NCI-H2081 (cell line): ENCODE measurements around the gene KLHL11.

Experiments
- DNase-seq, 2 experiments: peaks; one replicate each; lab custom pipeline; 2025; lab: John Stamatoyannopoulos, UW

KLHL11 gene

DNA sequence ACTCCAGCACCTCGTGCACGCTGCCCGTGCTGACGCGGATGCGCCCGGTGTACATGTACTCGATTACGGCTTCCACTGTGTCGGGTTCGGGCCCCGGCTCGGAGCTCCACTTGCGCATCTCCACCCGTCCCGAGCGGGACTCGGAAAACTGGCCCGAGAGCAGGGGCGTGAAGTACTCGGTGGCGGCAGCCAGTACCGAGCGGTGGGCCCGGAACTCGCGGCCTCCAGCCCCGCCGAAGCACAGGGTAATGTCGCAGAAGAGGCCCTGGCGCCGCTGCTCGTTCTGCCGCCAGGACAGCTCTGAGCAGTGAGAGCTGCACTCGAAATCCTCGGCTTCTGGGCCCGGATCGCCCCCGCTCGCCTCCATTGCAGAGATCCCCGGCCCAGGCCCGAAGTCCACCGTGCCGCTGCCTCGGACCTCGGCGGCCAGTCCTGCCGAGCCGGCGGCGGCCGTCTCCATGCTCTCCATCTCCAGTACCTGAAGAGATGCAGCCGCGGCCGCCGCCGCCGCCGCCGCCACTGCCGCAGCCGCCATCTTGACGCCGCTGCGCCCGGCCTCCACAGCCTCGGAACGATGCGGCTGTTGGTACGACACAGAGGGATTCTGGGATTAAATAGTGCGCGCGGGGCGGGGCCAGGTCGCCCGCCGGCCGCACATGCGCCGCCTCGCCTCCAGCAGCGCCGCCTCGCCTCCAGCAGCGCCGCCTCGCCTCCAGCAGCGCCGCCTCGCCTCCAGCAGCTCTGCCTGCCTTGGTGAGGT, at the start of gene KLHL11:
KLHL11 (minus strand) TSS at position 588 of the 760 bp plus-strand sequence; CDS start at position 535, 53 bp downstream.
- DNase-seq = peak; percentile 91 to 94

DNA sequence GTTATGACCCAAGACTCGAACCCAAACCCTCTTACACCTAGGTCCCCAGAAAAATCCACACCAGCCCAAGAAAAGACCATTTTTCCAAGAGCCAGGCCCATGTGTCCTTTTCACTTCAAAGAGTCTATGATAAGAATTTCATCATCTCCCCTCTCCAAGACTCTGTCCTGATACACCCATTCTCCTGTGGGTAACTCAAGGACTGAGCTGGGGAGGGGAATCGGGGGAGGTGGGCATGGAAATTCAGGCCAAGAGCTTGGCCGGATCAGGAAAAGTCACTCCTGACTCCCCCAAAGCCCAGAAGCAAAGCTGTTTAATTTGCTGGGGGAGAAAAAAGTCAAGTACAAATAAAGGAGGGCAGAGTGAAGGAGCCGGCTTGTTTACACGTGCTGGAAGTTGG, 49.8 kb upstream of the KLHL11 start:
- no peak for DNase-seq

DNA sequence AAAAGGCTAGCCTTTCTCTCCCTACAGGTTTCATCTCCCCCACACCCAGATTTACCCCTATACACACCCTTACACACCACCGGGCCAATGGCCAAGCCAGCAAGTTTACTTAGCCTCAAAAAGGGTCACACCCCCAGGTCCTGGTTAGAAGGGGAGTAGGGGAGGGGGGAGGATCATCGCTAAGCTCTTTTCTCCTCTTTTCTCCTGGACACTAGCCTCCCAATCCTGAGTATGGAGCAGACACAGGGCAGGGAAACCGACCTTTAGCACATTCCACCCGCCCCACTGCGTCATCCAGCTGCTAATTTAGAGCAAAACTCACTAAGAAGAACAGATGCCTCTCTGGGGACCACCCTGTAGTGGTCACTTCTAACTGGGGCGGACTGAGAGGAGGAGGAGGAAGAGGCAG, 49.1 kb upstream of the KLHL11 start:
- DNase-seq = no peak

- DNase-seq = no peak
Observed at GRCh38 chr17:41913798-41914197, 48.6 kb upstream of the KLHL11 start.

GRCh38 chr17:41912925-41913324, 47.7 kb upstream of the KLHL11 start:
- no peak for DNase-seq

DNA sequence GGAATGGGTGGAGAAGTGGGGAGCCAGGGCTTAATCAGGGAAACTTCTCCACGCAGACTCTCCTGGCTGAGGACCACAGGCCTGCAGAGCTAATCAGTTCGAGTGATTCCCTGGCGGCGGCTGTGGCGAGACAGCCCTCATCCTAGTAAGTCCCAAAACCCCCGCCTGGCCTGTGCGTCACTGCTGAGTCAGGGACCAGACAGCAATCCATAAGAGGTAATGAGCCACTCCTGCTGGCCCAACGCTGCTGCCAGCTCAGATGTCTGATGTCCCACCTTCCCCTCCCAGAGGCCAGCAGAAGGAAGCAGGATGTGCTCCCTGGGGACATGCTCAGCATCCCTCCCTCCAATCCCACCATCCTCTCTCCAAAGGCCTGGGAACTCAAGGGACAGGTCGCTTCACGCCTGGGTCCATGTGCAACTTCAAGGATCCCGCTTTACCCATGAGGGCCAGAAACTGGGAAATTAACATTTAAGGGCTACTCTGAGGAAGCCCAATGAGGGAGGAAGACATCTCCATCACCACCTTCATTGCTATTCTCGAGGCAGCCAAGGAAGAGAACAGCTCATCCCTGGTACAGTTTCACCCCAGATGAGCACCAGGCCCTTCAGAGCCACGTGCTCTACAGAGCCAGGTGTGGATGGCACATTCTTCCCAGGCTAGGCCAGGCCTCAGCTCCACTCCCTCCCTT, 45.6 kb upstream of the KLHL11 start:
- DNase-seq = no peak

DNA sequence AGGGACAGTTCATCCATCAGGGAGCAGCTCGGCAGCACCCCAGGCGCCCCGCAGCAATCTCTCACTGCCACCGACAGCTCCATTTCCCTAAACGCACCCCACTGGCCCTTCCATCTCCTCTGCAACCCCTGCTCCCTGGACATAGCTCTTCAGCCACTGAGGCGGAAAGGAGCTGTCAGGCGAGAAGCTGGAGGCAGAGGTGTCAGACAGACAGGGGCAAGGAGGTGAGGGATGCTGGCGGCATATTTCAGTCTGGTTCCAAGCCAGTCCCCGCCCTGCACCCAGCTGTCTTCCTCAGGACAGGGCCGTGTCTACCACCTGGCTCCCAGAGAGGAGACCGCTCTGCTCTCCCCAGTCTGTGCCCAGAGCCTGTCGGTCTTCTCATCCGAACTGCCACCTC, 43.9 kb upstream of the KLHL11 start:
- no peak for DNase-seq

DNA sequence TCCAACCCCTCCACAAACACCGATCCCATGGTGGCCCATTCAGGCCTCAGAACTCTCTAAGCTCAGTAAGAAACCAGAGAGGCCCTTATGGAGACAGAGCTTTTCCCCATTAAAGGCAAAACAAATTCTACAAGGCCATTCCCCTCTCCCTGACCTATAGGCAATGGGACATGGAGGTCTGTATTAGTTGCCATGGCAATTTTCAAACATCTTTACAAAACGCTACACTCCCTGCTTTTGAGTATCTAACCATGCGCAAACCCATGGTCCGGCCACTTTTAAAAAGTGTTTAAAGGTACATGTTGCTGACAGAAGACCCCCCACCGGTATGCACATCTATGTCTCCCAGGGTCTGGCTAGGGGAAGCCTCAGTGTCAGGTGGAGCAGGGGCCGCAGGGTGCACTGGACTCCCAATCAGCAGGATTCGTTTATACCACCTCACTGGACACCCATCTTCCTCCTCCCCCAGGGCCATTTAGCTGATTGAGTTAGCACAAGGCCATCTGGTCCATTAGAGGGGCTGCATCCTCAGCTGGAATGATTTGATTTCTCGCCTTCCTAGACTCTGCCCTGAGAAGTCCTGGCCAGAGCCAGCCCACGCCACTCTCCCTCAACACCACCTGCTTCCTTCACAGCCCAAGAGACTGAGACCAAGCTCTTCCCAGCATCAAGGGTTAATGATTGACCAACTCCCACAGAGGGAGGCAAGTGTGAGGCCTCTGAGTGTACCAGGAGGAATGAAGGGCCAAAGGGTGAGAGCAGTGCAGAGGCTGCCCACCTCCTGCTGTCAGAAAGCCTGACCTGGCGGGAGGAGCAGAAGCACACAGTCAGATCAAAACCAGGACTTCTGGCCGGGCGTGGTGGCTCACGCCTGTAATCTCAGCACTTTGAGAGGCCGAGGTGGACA, 42.7 kb upstream of the KLHL11 start:
- no peak for DNase-seq

DNA sequence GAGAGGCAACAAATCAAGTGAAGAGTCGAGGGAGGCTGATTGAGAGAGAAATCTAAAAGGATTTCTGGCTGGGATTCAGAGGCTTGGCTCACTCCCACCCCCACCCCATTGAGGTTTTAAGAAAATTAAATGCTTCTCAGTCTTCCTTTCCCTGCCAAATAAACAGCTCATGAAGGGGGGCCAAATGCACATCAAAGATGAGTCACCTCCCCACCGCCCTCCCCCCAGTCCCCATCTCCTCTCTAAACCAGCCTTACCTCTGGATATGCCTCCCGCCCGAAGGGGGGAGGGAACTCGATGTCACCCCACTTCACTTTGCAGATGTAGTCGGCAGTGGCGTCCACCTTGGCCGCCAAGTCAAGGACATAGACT, 41.9 kb upstream of the KLHL11 start:
- no peak for DNase-seq

GRCh38 chr17:41906465-41907184, 41.4 kb upstream of the KLHL11 start:
- DNase-seq = no peak

GRCh38 chr17:41905172-41905571, 39.9 kb upstream of the KLHL11 start:
- no peak for DNase-seq

DNA sequence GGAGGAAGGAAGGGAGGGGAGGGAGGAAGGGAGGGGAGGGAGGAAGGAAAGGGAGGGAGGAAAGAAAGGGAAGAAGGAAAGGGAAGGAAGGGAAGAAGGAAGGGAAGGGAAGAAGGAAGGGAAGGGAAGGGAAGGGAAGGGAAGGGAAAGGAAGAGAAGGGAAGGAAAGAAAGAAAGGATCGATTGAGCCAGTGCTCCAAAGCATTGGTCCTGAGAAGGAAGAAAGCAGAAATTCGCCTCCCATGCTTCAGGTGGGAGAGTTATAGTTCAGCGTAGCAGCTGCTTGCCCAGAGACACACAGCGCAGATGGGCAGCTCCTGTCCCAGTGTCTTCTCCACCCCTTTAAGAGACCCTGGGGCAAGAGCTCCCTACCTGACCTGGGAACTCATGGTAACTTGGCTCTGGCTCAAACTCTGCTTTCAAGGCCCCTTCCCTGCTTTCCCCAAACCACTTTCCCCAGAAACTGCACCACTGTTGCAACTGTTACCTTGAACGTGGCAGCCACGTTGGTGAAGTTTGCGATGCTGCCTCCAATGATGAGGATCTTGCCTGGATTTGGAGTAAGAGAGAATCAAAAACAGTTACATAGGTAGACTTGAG, 39.1 kb upstream of the KLHL11 start:
- DNase-seq = no peak

DNA sequence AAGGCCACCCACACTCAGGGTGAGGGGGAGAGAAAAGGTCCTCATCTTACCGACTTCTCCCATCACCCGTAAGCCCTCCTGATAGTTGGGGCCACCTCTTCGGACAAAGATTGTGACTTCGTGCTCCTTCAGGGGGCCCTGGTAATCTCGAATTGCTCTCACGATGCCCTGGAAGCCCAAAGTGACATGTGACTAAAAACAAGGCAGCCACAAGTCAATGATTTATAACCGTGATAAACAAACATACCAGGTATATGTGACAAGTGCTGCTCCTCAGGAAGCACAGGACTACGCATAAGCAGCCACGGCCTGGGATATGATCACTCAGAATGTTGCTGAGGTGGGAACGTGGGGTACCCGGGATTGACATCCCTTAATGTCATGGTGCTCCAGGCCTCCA, 36.4 kb upstream of the KLHL11 start:
- DNase-seq = no peak

DNA sequence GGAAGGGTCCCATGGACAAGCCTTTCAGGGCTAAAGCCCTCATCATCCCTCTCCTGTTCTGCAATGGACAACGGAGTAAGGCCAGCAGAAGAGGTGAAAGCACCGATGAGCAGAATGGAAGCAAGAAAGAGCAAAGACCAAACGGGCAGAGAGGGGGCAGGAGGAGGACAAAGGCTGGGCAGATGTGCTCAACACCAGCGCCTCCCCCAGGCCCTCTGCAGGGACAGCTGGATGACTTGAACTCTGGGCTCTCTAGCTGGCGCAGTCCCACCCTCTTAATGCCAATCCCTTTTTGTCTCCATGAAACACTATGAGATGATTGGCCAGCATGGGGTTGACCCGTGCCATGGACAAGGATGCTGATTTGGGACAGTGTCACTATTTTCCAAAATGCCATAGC, 31.5 kb upstream of the KLHL11 start:
- DNase-seq = no peak

- no peak for DNase-seq
Observed at GRCh38 chr17:41895617-41896016, 30.4 kb upstream of the KLHL11 start.

DNA sequence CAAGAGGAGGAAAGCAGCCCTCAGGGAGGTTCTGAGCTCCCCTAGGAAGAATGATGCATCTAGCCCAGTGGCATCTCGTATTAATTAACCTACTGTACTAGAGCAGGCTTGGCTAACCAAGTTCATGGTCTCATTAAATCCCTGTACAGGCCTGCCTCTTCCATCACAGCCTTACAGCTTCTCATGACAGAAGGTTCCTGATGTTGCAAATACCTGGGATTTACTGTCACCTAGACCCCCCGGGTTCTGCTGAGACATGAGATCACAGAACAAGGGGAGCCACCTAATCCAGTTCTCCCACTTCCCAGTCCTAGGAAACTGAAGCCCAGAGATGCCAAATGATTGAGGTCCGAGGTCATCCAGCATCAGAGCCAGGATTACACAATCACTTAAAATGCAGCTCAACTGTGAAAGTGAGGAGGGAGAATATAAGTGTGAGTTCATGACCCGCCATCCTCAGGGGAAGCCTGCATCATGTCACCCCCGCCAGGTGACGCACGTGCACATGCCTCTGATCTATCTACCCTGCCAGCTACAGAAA, 29.6 kb upstream of the KLHL11 start:
- DNase-seq = no peak

DNA sequence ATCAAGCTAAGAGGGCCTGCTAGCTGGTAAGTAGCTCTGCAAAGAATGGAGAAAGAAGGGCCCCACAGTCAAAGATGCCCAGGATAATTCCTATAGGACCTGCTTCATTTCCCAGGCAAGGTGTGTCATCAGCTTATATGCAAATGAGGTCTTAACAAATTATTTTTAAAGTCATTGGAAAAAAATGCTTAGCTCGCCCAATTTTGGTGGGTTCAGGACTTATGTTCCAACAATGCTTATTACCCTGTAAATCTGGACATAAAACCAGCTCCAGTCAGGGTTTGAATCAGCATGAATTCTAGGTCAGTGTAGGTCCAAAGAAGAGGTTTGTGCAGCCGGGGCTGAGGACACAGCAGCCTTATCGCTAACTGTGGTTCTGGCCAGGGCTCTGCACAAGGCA, 28.2 kb upstream of the KLHL11 start:
- no peak for DNase-seq

DNA sequence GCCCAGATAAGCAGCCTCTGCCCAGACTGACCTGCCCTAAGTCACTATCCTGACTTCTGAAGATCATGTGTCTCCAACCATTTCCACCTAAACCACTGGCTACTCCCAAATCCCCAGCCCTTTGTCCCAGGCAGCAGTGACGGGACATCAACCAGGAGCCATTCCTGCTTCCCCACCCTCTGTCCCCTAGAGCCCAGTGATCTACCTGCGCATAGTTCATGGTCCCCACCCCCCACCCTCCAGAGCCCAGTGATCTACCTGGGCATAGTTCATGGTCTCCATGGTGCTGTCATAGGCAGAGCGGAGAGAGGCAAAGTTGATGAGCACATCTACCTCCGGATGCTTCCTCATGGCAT, 26.8 kb upstream of the KLHL11 start:
- no peak for DNase-seq

GRCh38 chr17:41891135-41892020, 26.2 kb upstream of the KLHL11 start:
- DNase-seq = no peak

DNA sequence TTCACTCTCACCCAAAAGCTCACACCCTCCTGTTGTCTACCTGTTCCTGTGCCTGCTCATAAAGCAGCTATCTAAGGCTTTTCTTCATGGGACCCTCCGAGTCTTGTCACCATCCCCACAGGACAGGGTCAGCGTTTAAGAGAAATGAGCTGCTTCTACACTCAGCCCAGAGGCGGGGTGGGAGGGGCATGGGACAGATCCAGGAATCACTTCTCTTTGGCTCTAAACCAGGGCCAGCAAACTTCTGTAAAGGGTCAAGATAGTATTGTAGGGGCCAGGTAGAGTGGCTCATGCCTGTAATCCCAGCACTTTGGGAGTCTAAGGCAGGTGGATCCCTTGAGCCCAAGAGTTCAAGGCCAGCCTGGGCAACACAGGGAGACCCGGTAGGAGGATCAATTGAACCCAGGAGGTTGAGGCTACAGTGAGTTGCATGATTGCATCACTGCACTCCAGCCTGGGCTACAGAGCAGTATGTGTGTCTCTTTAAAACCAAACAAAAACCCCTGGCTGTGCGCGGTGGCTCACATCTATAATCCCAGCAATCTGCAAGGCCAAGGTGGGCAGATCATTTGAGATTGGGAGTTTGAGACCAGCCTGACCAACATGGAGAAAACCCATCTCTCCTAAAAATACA, 23.2 kb upstream of the KLHL11 start:
- no peak for DNase-seq
